ENCODE results near the gene HMGB4.

HMGB4 gene

DNA sequence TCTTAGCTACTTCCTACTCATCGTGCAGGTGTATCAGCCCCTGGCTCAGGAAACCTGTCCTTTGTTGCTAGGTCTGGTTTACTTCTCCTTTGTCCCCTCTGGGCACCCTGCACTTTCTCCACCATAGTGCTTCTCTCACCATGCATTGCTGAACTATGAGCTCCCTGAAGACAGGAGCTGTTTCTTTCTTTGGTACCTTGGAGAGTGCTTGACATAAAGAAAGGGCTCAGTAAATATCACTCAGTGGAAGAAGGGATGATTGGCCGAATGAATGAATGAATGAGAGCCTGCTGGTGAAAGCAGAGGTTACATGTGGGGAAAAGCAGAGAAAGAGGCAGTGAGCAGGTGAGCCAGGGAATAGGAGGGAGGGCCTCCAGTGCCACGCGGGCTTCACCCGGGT lies 9.8 kb upstream of the HMGB4 start:
- no peaks in the 10 kb centered on the region for H3K4me1 Mint-ChIP-seq
- TF ChIP-seq, protein P1, sequence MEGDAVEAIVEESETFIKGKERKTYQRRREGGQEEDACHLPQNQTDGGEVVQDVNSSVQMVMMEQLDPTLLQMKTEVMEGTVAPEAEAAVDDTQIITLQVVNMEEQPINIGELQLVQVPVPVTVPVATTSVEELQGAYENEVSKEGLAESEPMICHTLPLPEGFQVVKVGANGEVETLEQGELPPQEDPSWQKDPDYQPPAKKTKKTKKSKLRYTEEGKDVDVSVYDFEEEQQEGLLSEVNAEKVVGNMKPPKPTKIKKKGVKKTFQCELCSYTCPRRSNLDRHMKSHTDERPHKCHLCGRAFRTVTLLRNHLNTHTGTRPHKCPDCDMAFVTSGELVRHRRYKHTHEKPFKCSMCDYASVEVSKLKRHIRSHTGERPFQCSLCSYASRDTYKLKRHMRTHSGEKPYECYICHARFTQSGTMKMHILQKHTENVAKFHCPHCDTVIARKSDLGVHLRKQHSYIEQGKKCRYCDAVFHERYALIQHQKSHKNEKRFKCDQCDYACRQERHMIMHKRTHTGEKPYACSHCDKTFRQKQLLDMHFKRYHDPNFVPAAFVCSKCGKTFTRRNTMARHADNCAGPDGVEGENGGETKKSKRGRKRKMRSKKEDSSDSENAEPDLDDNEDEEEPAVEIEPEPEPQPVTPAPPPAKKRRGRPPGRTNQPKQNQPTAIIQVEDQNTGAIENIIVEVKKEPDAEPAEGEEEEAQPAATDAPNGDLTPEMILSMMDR (IDR thresholded peaks at IDR 0.05): no peak
- no peak for DNase-seq

DNA sequence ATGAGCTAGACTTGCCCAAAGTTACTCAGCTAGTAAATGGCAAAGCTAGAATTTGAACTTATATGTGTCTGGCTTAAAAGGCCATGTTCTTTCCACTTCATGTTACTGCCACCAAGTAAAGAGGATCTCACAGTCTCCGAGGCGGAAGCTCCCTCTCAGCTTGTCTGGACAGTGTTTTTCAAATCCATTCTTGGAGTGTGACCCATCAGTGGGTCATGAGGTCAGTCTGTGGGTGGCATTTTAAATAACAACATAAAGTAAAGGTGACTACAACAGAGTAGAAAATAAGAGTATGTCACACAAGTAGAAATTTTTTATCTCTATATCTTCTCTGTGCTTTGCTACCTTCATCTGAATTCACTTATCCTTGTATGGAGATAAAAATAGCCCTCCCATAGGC lies 3.2 kb upstream of the HMGB4 start:
- H3K4me3 Mint-ChIP-seq: no peak overlapping the region
- H3K36me3 Mint-ChIP-seq (ENCODE audit: low read depth): no peaks in the 10 kb centered on the region
- H3K27ac Mint-ChIP-seq: no peak overlapping the region
- peaks cover 5% of the 10 kb centered on the region for H3K4me1 Mint-ChIP-seq
- peaks cover 11% of the 10 kb centered on the region for H3K27me3 Mint-ChIP-seq (ENCODE audit: low read depth, poor library complexity)
- DNase-seq: no peak
- TF ChIP-seq, protein P1 (IDR thresholded peaks at IDR 0.05): no peak
- H3K9me3 Mint-ChIP-seq: no peaks in the 10 kb centered on the region

More for the DNA sequence above, 9.8 kb upstream of the HMGB4 start:
- Mint-ChIP-seq H3K9me3 (no peaks in the 10 kb centered on the region), H3K27me3 (ENCODE audit: low read depth, poor library complexity) (peaks cover 16% of the 10 kb centered on the region), H3K27ac (no peak overlapping the region), H3K36me3 (ENCODE audit: low read depth) (no peaks in the 10 kb centered on the region), H3K4me3 (no peak overlapping the region)

DNA sequence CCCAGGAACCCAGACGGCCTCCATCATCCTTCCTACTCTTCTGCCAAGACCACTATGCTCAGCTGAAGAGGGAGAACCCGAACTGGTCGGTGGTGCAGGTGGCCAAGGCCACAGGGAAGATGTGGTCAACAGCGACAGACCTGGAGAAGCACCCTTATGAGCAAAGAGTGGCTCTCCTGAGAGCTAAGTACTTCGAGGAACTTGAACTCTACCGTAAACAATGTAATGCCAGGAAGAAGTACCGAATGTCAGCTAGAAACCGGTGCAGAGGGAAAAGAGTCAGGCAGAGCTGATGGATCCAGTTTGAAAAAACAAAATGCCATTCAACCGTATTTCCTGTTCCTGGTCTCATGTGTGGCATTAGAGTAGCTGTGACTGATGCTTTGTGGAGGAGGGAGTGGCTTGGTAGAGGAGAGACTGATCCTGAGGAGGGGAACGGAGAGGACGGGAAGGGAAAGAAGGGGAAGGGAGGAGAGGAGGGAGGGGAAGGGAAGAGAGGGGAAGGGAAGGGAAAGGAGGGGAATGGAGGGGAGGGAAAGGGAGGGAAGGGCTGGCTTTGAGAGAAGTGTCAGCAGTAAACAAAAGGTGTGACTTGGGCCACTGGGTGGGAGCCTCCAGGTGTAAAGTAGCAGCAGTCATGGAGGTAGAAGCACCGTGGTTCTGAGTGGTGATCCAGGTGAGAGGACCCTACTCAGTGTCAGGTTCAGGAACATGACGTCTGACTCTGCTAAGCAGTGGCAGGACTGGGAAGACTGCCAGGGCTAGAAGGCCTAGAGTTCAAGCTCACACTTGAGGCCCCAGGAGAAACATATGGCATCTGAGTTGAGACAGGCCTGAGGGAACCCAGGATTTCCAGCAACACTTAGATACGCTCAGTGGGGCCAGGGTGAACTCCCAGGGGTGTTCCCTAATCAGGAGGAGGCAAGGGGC lies 846 bp downstream of the HMGB4 start:
- H3K27ac Mint-ChIP-seq: no peak overlapping the region
- TF ChIP-seq, protein P1 (IDR thresholded peaks at IDR 0.05): no peak
- no peaks in the 10 kb centered on the region for H3K36me3 Mint-ChIP-seq (ENCODE audit: low read depth)
- H3K4me1 Mint-ChIP-seq: peaks cover 5% of the 10 kb centered on the region
- no peak overlapping the region for H3K4me3 Mint-ChIP-seq
- DNase-seq: no peak
- peaks cover 6% of the 10 kb centered on the region for H3K27me3 Mint-ChIP-seq (ENCODE audit: low read depth, poor library complexity)
- peaks cover 6% of the 10 kb centered on the region for H3K9me3 Mint-ChIP-seq

DNA sequence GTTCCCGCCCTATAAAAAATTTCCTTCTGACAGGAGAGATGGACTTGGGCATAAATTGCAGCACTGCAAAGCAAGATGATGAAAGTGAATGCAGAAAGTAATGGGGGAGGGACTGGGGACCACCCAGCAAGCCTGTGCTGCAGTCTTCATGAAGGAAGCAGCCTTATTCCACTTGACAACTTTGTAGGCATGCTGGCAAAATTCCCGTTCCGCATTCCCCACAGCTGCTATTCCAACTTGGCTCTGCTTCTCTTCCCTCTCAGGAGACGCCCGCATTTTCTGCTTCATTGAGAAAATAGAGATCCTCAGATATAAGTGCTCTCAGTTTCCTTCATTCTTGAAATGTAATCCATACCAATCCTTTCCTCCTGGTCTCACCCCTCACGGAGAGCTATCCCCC lies 2.4 kb downstream of the HMGB4 start:
- Mint-ChIP-seq H3K27ac (no peak overlapping the region), H3K4me3 (no peak overlapping the region), H3K9me3 (peaks cover 12% of the 10 kb centered on the region), H3K4me1 (peaks cover 5% of the 10 kb centered on the region), H3K27me3 (ENCODE audit: low read depth, poor library complexity) (peaks cover 6% of the 10 kb centered on the region), H3K36me3 (ENCODE audit: low read depth) (no peaks in the 10 kb centered on the region)
- no peak for DNase-seq
- TF ChIP-seq, protein P1 (IDR thresholded peaks at IDR 0.05): no peak

DNA sequence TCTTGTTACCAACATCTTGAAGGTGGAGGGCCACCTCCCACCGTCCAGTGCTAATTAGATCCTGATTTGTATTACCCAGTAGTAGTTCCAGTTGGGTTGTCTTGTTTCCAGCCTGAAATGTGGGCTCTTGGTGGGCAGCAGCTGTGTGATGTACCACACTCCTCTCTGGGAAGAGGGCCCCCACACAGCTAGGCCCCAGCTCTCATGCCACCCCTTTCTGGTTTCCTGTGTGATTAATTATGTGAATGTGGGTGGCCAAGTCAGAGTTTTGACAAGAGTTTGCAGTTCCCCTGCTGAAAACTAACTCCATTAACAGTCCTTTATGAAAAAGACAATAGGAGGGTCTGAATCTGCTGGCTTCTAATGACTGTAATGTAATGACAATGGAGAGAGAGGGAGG lies 3.8 kb downstream of the HMGB4 start:
- Mint-ChIP-seq H3K27ac (no peak overlapping the region), H3K4me1 (peaks cover 5% of the 10 kb centered on the region), H3K4me3 (no peak overlapping the region), H3K27me3 (ENCODE audit: low read depth, poor library complexity) (peaks cover 3% of the 10 kb centered on the region), H3K36me3 (ENCODE audit: low read depth) (no peaks in the 10 kb centered on the region), H3K9me3 (peaks cover 21% of the 10 kb centered on the region)
- DNase-seq: no peak
- TF ChIP-seq, protein P1 (IDR thresholded peaks at IDR 0.05): no peak

DNA sequence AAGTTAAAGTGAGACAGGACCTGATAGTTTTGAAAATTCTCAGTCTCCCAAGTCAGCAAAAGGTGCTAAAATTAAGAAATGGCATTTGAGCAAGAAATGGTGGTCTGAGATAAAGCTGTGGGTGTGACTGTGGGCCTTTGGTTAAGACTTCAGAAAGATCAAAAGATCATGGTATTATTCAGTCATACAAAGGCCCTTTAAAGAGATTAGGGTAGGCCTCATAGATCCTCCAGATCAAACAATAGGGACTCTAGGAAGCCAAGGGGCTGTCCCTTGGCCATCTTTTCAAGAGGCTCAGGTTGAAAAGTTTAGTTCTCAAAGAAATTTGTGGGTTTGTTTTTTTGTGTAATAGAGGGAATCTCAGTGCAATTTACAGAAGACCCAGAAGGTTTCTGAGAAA lies 8.4 kb downstream of the HMGB4 start:
- H3K9me3 Mint-ChIP-seq: peaks cover 25% of the 10 kb centered on the region
- no peak overlapping the region for H3K4me3 Mint-ChIP-seq

More for the DNA sequence above, 8.4 kb downstream of the HMGB4 start:
- TF ChIP-seq, protein P1 (IDR thresholded peaks at IDR 0.05): no peak
- no peaks in the 10 kb centered on the region for H3K36me3 Mint-ChIP-seq (ENCODE audit: low read depth)
- H3K4me1 Mint-ChIP-seq: no peaks in the 10 kb centered on the region
- no peak for DNase-seq
- H3K27me3 Mint-ChIP-seq (ENCODE audit: low read depth, poor library complexity): no peaks in the 10 kb centered on the region
- no peak overlapping the region for H3K27ac Mint-ChIP-seq
